Astrocyte of the spinal cord (primary cell): ENCODE data around the gene WDR83.

Experiments
- DNase-seq: peaks from one replicate; pipeline ENCODE4 v3.0.0; 2011; ENCODE audit warnings: low read depth, low spot score
- H3K4me3 ChIP-seq: 2 replicates; pipeline ENCODE4 v1.5.1; 2011; ENCODE audit warnings: low read depth, mild to moderate bottlenecking, low read length, moderate library complexity
- CTCF ChIP-seq: IDR thresholded peaks from 2 replicates; pipeline ENCODE4 v1.5.1; 2012; ENCODE audit warnings: low read depth, mild to moderate bottlenecking, low read length, inconsistent platforms
- in situ Hi-C: cut with HindIII; loops from 2 replicates; pipeline ENCODE4 v1.10.0; 2017; ENCODE audit warnings: low sequenced_read_pairs

Gene WDR83

GRCh38 chr19:12646551-12646950, 20.1 kb upstream of the WDR83 start:
- in situ Hi-C loops: no loop called here
- TF ChIP-seq CTCF: no peak
- DNase-seq: no peak
- H3K4me3 ChIP-seq: no peak overlapping the region

- H3K4me3 ChIP-seq: no peak overlapping the region
- DNase-seq: no peak
- in situ Hi-C loops: no loop called here
- TF ChIP-seq CTCF: no peak
These were observed 19.6 kb upstream of the WDR83 start for GRCh38 chr19:12647047-12647446.

- in situ Hi-C loops: no loop called here
- DNase-seq: no peak
- no peak overlapping the region for H3K4me3 ChIP-seq
- TF ChIP-seq CTCF: no peak
These were observed 19.0 kb upstream of the WDR83 start for GRCh38 chr19:12647490-12648071.

- H3K4me3 ChIP-seq: no peak overlapping the region
- in situ Hi-C loops: no loop called here
- peak; percentile 42 for TF ChIP-seq CTCF
- no peak for DNase-seq
These were observed 18.5 kb upstream of the WDR83 start for GRCh38 chr19:12648088-12648487.

GRCh38 chr19:12649941-12650340, 16.7 kb upstream of the WDR83 start:
- DNase-seq: no peak
- TF ChIP-seq CTCF: no peak
- in situ Hi-C loops: no loop called here
- no peak overlapping the region for H3K4me3 ChIP-seq

- in situ Hi-C loops: no loop called here
- DNase-seq: no peak
- no peak overlapping the region for H3K4me3 ChIP-seq
- TF ChIP-seq CTCF: no peak
These were observed 14.4 kb upstream of the WDR83 start for GRCh38 chr19:12652219-12652618.

GRCh38 chr19:12655546-12655945, 11.1 kb upstream of the WDR83 start:
- TF ChIP-seq CTCF: no peak
- no peak for DNase-seq
- in situ Hi-C loops: no loop called here
- no peak overlapping the region for H3K4me3 ChIP-seq
